Ovary (tissue), 9 donors: Measurements from ENCODE around the gene GRPEL1. TPM values are rescaled to one million over a fixed set of nuclear protein-coding genes. Genes with fewer than 3 reads are reported as not detected.

Source experiments
- DNase-seq, 5 donors: peaks; one replicate each; pipeline ENCODE4 v3.0.0-alpha.2; 2019 to 2020
- H3K27ac ChIP-seq, 2 donors: fragments of 200-600 bp; one replicate each; pipeline versions ENCODE4 v1.5.1 to v1.8.0; 2019 to 2022
- H3K27me3 ChIP-seq: fragments of 200-600 bp; one replicate; pipeline ENCODE4 v1.8.0; 2022
- H3K36me3 ChIP-seq: fragments of 200-600 bp; sonication (generic); one replicate; pipeline ENCODE4 v1.5.1; 2019
- H3K4me1 ChIP-seq: one replicate; pipeline ENCODE4 v1.8.1; 2013; ENCODE audit warnings: mild to moderate bottlenecking, moderate library complexity; ENCODE audit not compliant: insufficient read depth
- H3K4me3 ChIP-seq: fragments of 200-600 bp; sonication (generic); one replicate; pipeline ENCODE4 v1.5.1; 2017
- H3K9me3 ChIP-seq, 2 donors: fragments of 200-600 bp in 1 of 2; sonication (generic) in 1 of 2; one replicate each; pipeline versions ENCODE4 v1.5.1 to v1.8.1; 2013 to 2019; ENCODE audit warnings: mild to moderate bottlenecking in 1 of 2, moderate library complexity in 1 of 2
- CTCF ChIP-seq, 3 donors: fragments of 450-650 bp in 2 of 3; fragments of 200-600 bp in 1 of 3; IDR thresholded peaks; one replicate each; pipeline versions ENCODE4 v1.5.1 to v1.8.0; 2016 to 2022; ENCODE audit warnings: antibody characterized with exemption in 3 of 3, mild to moderate bottlenecking in 1 of 3
- EP300 ChIP-seq: sonication (generic); formaldehyde crosslinking; IDR thresholded peaks from one replicate; pipeline ENCODE4 v1.6.1; 2017; ENCODE audit warnings: antibody characterized with exemption
- POLR2A ChIP-seq: fragments of 450-650 bp; IDR thresholded peaks from one replicate; pipeline ENCODE4 v1.6.1; 2017; ENCODE audit warnings: antibody characterized with exemption, mild to moderate bottlenecking, moderate library complexity
- WGBS, 3 donors: extraction: QIAGEN DNeasy Blood & Tissue Kit in 1 of 3; methylation state at CpG; one replicate each; pipeline versions ENCODE4 v1.1.5 to v1.1.7; 2013 to 2017; 5-methylcytosine and 5-hydroxymethylcytosine counted together
- intact Hi-C, 4 donors: fragments of 100-400 bp; cut with DNase I; formaldehyde crosslinking; loops; one replicate each; pipeline versions ENCODE4 v1.11.0 to v1.15.1; 2022 to 2023
- polyA plus RNA-seq, 2 donors: library from polyadenylated mRNA; stranded (reverse); fragments of 200-250 nt in 1 of 2; fragments of 350-450 nt in 1 of 2; fragmentation: Illumina TruSeq in 1 of 2; extraction: RNeasy Lipid Tissue Mini Kit (QIAGEN cat#74804) in 1 of 2; gene quantifications; one replicate each; pipeline ENCODE4 v1.2.3, GENCODE V29; 2013 to 2014
- total RNA-seq, 7 donors: library from RNA; depleted of rRNA in 2 of 7; stranded (reverse); fragments of >200 nt in 2 of 7; fragmentation: NEBNext Ultra II Directional in 3 of 7; extraction: Animal tissue kit (Norgen Biotek cat#: 25700) in 3 of 7; gene quantifications; one replicate each; pipeline versions ENCODE4 v1.1.0 to v1.2.4, GENCODE V29; 2016 to 2023
- donor health status: DM: no; HTN: no; CAD: no; lungs with moderate emphysema.
- donor health status: DM: no; HTN: no; CAD: no.
- donor health status: Bipolar disorder and iron deficiency.
- donor health status: DM: yes; HTN: yes; CAD: no.
- donor health status: DM: no; HTN: no; CAD: no.
- donor health status: DM: yes; HTN: yes; CAD: no.

Gene GRPEL1
- total and polyA plus RNA-seq, 9 donors: 11.1 to 74.8 (median 23.3) TPM

- 83 to 90% (median 84%) methylated on average over 5 of the region's 5 CpGs for WGBS, 3 donors
- intact Hi-C loops: no loop called here
- TF ChIP-seq EP300 (no peak), CTCF (IDR thresholded peaks at IDR 0.05) (no peak), POLR2A (no peak)
- Histone ChIP-seq H3K27ac (no peak overlapping the region), H3K36me3 (no peaks in the 10 kb centered on the region), H3K9me3 (no peaks in the 10 kb centered on the region), H3K27me3 (no peaks in the 10 kb centered on the region), H3K4me3 (no peak overlapping the region), H3K4me1 (no peaks in the 10 kb centered on the region)
- DNase-seq: no peak
Observed at GRCh38 chr4:7009564-7009963, 58.3 kb downstream of the GRPEL1 start.

Other genes with a start within 250 kb of the GRPEL1 start
- gene TBC1D14, start 158.2 kb downstream of the GRPEL1 start, total RNA-seq: 10 to 100 TPM; 19.9 to 39.6 (median 34.4) TPM
- 10 to 100 TPM; 24.7 to 40.0 TPM for gene TBC1D14, start 158.2 kb downstream of the GRPEL1 start, polyA plus RNA-seq
- 10 to 100 TPM; 11.9 to 31.6 (median 26.9) TPM for gene TADA2B, start 24.7 kb downstream of the GRPEL1 start, total RNA-seq
- 10 to 100 TPM; 18.6 to 20.2 TPM for gene TADA2B, start 24.7 kb downstream of the GRPEL1 start, polyA plus RNA-seq
- gene SORCS2, start 124.5 kb upstream of the GRPEL1 start, total RNA-seq: 10 to 100 TPM in 3 of 7 donors, 1 to 10 TPM in 3, under 1 TPM in 1; 0.60 to 23.9 (median 7.1) TPM
- 10 to 100 TPM in 1 of 2 donors, 1 to 10 TPM in 1; 3.9 to 10.9 TPM for gene SORCS2, start 124.5 kb upstream of the GRPEL1 start, polyA plus RNA-seq